HG03196 (cell line): ENCODE measurements around the gene MRPS12.

Experiments
- ATAC-seq: cut with Tn5 transposase; IDR thresholded peaks from one replicate; pipeline ENCODE4 v1.9.1; 2021; ENCODE audit not compliant: unreplicated experiment

The MRPS12 gene

GRCh38 chr19:38910488-38910887 lies 20.3 kb upstream of the MRPS12 start:
- no peak for ATAC-seq

GRCh38 chr19:38911388-38912001 lies 19.2 kb upstream of the MRPS12 start:
- no peak for ATAC-seq

GRCh38 chr19:38912600-38913514 lies 17.9 kb upstream of the MRPS12 start:
- no peak for ATAC-seq

GRCh38 chr19:38913958-38914357 lies 16.8 kb upstream of the MRPS12 start:
- ATAC-seq, result no peak

GRCh38 chr19:38915329-38916321 lies 15.1 kb upstream of the MRPS12 start:
- no peak for ATAC-seq

- ATAC-seq, result no peak
These were observed 13.2 kb upstream of the MRPS12 start for GRCh38 chr19:38917516-38917915.

GRCh38 chr19:38917921-38918491 lies 12.7 kb upstream of the MRPS12 start:
- no peak for ATAC-seq

- no peak for ATAC-seq
These were observed 12.2 kb upstream of the MRPS12 start for GRCh38 chr19:38918526-38918925.

GRCh38 chr19:38919837-38920601 lies 10.7 kb upstream of the MRPS12 start:
- ATAC-seq, result no peak

GRCh38 chr19:38920602-38921419 lies 9.9 kb upstream of the MRPS12 start:
- no peak for ATAC-seq

- ATAC-seq, result no peak
These were observed 9.1 kb upstream of the MRPS12 start for GRCh38 chr19:38921420-38922274.

GRCh38 chr19:38922482-38922881 lies 8.3 kb upstream of the MRPS12 start:
- no peak for ATAC-seq

- no peak for ATAC-seq
These were observed 6.4 kb upstream of the MRPS12 start for GRCh38 chr19:38924388-38924787.

GRCh38 chr19:38928391-38929001 lies 2.2 kb upstream of the MRPS12 start:
- no peak for ATAC-seq

- ATAC-seq, result peak; percentile 63
These were observed 592 bp upstream of the MRPS12 start, which contains the start of gene SARS2 for GRCh38 chr19:38929929-38930775. Gene SARS2, minus strand, starts transcription at chr19:38930763. Its CDS starts 27 bp downstream, at chr19:38930736.

- no peak for ATAC-seq
These were observed 713 bp downstream of the MRPS12 start for GRCh38 chr19:38931521-38931793.
